HG03439 (cell line): ENCODE results near the gene DMGDH.

Experiments
- ATAC-seq: cut with Tn5 transposase; IDR thresholded peaks from one replicate; pipeline ENCODE4 v1.9.1; 2021; ENCODE audit warnings: mild to moderate bottlenecking, moderate library complexity; ENCODE audit not compliant: unreplicated experiment

Gene DMGDH

DNA sequence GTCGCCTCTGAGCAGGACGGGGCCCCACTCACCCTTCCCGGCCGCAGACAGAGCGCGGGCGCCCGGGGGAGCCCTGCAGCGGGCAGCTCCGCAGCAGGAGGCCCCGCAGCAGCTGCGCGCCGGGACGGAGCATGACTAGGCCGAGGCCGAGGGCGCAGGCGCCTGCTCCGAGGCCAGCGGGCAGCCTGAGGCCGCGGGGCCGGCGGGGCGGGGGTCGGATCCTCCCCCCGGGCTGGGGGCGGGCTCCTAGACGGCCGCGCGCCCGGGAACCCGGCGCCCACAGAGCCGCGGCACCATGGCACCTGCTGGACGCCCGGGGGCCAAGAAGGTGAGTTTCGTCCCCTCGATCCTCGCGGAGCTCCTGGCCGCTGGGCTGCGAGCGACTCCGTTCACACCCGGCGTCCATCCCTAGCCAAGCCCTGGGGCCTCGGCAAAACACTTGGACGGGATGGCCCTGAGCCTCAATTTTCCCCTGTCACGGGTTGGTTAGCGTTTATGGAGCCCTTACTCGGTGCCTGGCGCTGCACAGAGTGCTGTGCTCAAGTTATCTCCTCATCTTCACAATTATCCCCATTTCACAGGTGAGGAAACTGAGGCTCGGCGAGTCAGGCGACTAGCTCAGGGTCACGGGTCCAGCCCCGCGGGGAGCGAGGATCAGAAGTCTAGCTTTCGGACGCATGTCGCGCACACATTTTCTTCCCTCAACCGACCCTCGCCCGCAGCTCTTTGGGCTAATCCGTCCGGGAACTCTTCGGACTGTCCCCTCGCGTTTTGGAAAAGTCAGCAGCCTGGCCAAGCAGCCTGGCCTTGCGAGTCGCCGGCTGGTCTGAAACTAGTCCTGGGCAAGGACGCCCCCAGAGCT, at the start of gene DMGDH, which contains the start of gene BHMT2:
Gene DMGDH, minus strand, starts transcription at position 187 of the 862 bp plus-strand sequence. Its CDS starts 54 bp downstream, at position 133.
Gene BHMT2, plus strand, starts transcription at position 280 of the 862 bp plus-strand sequence. Its CDS starts 16 bp downstream, at position 296.
- ATAC-seq: no peak

DNA sequence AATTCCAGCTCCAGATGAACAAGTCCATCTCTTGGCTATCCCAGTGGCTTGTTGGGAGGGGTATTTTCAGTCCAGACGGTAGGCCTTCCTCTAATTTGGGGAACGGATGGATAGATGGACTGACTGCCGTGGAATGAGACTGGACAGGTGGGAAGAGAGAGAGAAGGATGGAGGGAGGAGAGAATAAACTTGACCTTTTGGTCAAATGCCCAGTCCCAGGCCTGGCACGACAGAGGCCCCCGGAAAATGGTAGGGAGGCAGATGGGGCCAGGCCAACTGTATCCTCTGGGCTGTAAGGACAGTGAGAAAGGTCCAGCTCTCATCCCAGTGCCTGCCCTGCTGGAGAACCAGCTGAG, 43.2 kb upstream of the DMGDH start:
- ATAC-seq: no peak

DNA sequence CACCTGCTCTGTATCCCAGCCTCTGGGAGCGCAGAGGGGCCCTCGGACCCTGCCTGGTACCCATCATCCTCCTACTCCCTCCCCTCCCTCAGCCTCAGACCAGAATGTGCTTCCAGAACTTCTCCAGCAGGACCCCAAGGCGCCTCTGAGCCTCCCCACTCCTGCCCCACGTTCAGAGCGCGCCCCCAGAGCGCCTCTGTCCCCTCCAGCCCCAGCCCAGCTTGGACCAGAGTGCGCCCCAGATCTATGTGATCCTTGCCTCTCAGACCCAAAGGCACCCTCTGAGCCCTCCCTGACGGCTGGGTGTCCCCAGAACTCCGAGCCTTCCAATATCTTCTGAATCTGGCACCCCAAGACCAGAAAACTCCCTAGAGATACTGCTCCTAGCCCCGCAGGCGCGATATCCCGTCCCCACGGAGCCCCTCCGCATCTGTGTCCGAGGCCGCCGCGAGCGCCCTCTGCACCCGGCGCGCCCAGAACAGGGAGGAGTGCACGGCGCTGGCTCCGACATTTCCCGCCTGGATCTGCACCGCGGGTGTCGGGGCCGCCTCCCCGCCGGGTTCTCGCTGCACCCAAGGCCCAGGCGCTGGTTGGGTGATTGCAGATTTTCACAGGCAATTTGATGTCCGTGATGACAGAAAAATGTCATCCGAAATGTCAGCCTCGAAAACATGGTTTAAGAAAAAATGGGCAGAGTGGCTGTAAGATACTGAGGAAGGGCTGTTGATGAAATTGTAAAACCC, 42.7 kb upstream of the DMGDH start:
- no peak for ATAC-seq

DNA sequence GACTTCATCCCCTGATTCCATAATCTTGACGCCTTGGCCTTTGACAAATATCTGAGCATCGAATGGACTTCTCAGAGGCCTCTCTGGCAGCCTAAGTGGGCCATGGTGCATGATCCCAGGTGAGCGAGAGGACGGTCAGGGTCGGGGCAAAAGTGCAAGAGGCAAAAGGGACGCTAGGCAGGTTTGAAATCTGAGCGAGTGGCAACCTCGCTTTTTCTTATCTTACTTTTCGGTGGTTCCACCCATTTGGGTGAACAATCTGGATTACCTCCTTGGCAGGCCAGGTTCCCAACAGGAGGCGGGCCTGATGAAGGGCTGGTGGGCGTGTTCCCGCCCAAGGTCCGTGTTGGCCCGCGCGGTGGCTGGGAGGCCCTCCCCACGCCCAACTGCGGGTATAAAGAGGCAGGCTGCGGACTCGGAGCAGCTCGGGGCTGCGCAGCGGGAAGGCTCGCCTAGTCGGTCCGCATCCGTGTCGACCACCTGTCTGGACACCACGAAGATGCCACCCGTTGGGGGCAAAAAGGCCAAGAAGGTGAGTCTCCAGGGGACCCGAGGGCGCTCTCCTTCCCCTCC, 42.0 kb upstream of the DMGDH start, which contains the start of gene BHMT:
Gene BHMT, plus strand, starts transcription at position 423 of the 573 bp plus-strand sequence. Its CDS starts 77 bp downstream, at position 500.
- no peak for ATAC-seq

DNA sequence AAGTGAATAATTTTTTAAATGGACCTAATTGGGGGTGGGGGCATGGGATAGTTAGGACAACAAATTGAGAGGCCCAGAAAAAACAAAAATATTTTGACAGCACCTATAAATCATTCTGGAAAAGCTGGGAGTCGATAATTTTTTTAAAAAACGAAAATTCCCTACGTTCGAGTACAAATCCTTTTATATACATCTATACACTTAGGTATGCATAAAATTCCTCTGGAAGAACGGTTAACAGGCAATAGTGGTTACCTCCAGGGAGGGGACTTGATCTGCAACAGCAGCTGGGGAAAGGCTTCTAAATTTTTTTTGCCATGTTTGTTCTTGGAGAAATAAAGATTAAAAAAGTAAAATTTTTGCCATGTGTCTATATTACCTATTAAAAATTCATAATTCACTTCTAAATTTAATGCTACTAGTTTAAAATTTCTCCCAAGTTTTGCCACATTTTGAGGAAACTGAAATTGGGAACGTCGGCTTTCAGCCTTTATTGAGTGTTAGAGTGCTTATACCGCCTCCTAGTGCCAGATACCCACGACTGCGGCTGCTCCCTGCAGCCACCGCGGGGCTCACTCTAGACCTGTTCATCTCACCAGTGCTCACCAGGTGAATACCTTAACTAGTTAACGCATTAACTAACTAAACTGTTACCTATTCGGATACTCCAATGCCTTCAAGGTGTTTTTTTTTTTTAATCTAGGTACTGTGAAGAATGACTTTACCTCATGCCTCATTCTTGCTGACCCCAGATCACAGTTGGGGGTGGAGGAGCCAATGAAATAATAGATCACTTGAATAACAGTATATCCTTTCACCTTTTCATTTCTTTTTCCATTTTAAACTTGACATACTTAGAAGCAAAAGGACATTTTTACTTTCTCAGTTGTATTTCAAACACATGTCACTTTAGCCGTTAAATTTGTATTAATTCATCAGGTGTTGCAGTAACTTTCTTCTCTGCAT, 40.3 kb upstream of the DMGDH start:
- ATAC-seq: no peak

DNA sequence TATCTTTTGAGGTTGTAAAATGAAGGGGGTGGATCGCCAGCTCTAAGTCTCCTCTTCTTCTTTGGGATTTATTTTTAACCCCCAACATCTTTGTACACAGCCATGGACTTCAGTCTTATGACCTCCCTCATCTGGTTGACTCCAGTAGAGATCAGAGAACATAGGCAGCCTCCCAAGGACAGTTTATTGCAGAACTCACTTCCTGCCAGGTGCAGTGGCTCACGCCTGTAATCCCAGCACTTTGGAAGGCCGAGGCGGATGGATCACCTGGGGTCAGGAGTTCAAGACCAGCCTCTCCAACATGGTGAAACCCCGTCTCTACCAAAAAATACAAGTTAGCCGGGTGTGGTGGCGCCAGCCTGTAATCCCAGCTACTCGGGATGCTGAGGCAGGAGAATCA, 39.3 kb upstream of the DMGDH start:
- ATAC-seq: no peak

DNA sequence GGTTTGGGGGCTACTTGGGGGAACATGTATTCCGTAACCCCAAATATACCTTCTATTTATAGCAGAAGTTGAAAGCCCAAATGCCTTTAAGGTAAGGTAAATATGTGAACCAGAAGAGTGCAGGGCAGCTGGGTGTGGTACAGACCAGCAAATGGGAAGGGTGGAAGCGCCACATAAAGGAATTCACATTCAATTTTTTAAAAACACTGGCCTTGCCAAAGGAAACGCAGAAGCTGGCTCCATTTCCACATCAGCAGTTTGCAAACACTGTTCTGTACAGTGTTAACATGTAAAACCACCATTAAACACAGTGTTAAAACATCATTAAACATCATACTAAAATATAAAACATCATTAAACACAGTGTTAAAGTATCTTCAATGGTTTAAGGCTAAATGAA, 38.6 kb upstream of the DMGDH start:
- no peak for ATAC-seq

DNA sequence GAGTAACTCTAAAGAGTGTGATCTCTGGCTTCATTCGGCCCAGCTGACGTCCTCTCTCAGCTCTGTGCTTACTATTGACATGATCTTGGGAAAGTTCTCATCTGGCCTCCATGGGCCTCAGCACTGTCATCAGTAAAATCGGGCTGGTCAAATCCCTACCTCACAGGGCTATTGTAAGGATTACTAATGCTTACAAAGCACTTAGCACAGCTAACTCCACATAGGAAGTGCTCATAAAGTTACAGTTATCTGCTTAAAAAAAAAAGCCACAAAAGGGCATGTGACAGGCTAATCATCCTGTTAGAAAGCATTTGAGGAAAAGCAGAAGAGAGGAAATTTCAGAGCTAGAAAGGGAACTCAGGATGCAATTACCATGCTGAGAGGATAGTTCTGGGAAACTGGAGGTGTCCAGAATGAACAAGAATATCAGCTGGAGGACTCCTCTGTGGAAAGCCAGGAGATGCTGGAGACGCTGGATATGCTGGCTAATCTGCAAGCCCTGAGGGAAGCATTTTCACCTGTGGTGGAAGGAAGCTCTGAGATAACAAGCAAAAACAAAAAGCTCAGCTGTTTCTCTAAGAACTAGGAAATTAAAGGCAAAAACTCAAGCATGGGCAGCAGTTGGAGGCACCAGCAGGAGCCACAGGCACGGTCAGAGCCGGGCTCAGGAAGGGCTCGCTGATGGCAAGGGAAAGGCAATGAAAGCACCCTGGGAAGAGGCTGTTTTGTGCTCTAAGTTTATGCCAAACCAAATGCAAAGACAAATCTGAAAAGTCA, 37.7 kb upstream of the DMGDH start:
- no peak for ATAC-seq

DNA sequence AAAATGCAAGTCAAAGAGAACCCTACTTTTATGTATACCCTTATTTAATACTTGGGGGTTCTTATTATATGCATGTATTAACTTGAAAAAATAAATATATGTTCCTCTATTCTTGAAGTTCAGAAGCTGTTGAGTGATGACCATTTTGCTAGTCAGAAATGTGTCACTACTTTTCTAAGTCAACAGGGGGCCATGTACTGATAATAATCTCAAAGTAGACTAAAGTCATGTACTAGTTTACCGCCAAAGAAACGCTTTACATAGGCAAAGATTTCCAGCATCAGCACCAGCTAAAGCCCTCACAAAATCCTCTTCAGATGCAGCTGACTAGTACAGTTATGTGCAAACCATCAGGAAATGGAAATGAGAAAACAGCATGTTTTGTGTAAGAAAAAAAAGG, 36.4 kb upstream of the DMGDH start:
- no peak for ATAC-seq

DNA sequence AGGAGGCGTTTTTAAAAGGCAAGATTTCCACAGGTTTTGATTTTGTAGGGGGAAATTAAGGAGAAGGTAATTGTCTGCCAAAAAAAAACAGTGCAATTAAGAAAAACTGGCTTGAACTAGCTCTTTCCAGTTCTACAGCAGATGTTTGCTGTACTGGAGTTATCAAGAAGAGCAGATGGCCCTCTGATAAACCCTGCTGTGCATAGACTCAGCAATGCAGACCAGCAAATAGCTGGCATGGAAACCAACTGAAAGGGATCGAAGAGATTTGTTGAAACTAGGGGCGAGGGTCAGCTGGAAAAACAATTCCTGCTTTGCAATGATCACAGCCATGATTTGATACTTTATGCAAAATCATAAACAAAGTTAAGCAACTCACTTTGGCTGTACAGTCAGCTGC, 24.3 kb upstream of the DMGDH start:
- ATAC-seq: no peak

DNA sequence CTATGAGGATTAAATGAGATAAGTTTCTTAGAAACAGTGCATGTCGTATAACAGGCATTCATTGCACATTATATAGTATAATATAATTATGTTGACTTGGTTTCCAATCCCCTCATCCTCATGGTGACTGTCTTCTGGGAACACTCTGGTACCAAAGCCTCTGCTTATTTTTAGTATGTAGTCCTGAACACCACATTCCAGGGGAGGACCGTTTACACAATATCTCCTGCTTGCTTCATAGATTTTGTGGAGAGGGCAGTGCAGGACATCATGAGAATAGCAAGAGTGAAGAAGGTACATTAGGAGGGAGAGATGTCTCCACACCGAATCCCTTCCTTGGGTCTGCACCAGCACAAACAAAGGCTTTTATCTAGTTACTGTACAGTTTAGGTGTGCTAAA, 21.6 kb upstream of the DMGDH start:
- no peak for ATAC-seq

DNA sequence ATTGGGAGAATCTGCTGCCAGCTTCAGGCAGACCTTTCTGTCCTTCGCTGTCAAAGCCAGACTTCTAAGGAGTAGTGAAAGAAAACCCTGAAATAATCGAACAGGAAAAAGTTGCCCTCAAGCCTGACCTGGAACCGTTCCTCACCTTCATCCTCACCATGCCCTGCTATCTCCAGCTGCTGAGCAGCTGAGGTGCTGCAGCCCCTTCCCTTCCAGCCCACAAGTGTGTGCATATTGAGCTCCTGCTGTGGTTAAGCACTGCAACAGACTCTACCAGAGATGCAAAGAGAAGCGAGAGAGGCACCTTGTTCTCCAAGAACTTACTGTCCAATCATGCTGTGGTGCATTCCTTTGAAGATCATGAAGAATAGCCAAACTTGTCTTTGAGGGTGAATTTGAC, 19.0 kb upstream of the DMGDH start:
- no peak for ATAC-seq

DNA sequence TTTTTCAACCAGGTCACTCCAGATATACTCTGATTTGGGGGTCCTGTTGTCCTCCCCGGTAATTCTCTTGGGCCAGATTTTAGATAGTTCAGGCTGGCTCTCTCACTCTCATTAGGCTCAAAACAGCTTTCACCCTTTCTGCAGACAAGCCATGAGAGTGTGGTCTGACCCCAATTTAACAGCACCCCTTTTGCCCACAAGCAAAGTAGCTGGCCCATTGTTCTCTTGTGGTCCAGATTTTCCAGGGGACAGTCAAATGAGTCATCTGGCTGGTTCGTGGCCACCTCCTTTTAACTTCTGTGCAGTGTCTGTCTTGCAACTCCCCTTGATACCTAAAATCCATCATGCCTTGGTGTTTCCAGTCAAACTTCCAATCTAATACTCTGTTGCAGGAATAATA, 16.6 kb upstream of the DMGDH start:
- no peak for ATAC-seq

DNA sequence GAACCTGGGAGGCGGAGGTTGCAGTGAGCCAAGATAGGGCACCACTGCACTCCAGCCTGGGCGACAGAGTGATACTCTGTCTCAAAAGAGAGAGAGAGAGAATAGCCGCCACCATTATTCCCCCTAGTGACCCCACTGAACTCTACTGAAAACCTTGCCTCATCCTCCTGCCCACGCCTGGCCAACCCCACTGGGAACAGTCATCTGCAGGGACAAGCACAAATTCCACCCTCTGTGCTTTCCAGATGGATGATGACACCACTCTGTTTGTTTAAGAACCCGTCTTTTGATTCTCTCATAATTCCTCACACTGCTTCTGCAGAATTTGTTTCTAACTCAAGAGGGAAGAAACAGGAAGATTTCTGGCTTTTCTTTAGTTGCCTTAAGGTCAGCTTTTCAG, 12.3 kb upstream of the DMGDH start:
- no peak for ATAC-seq

DNA sequence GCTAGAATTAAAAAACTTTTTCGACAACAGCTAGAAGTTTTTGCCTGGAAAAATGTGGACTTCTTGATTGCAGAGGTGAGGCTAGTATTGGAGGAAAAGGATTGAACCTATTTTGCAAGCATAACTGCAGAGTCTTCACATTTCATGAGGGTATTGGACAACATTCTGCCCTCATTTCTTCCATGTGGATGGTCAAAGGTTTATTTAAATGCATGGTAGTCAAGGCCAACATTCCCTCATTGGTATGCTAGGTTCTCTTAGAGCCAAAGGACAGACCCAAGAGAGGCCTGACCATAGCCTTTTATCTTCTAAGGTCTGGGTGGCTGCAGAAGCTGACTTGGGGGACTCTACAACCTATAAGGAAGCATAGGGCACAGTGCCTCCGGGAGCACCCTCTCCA, 11.3 kb upstream of the DMGDH start:
- no peak for ATAC-seq

DNA sequence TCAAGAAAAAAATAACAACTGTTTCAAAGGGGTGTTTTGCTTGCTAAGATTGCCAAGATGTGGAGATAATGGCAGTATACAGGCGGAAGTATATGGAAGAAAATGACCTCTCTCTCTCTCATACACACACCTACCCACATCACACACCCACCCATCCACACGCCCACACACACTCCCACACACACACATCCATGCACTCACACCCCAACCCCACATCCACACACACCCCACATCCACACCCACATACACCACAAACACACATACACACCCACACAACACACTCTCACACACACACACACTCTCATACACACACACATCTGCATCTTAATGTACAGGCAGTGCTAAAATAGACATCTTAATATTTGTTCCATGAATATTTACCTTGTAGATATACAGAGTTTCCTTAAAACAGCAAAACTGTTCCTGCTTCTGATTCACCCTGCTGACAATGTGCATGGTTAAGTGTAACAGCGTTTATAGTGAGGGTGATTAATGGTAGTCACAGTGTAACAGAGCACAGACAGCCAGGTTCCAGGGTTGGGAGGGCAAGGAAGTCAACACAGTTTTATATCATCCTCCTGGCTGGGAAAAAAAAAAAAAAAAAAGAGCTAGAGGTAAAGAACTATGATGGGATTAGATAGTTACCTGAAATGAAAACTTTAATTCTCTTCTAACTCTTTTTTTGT, 8.3 kb upstream of the DMGDH start:
- no peak for ATAC-seq

DNA sequence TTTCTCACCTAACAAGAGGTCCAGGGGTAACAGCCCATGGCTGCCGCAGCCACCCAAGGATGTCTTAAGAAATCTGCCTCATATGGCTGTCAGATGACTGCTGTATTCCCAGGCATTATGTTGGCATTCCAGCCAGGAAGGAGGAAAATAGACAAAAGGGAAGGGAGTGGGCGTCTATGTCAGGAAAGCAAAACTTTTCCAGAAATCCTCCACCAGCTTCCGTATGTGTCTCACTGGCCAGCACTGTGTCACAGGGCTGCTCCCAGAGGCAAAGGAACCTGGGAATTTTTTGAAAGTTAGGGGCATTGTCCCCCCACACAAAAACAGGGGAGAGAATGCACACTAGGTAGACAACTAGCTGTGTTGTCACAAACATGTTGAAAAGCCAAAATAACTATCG, 7.3 kb upstream of the DMGDH start:
- ATAC-seq: no peak

DNA sequence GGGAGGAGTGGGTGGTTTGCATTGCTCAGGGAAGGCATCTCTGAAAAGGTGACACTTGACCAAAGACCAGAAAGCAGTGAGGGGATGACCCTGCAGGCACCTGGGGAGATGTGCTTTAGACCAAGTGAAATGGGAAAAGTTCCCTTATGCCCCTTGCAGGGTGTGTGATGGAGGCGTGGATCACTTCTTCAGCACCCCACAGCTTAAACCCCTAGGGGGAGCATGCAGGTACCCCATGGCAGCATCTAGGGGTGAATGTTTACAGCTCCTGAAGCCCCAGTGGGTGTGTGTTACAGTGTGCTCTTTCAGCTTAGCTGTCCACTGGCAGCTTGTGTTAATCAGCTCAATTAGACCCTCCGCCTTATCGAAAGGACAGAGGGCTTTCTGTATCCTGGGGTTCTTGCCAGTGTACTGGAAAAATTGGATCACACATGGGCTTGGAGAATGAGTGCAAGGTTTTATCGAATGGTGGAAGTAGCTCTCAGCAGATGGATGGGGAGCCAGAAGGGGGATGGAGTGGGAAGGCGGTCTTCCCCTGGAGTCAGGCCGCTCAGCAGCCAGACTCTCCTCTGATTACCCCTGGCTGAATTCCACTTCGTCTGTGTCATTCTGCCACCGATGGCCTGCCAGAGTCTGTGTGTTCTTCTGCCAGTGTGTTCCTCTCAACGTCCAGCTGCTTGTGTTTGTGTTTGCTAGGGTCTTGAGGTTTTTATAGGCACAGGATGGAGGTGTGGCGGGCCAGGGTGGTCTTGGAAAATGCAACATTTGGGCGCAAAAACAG, 6.4 kb upstream of the DMGDH start:
- no peak for ATAC-seq
